K562 (cell line): Measurements from ENCODE around the gene MEF2D. TPM values are rescaled to one million over a fixed set of nuclear protein-coding genes. Genes with fewer than 3 reads are reported as not detected.

ENCODE experiments used
- ASH1L ChIP-seq: fragments of 450-650 bp; IDR thresholded peaks from 2 replicates; pipeline ENCODE4 v1.6.1; 2018; ENCODE audit warnings: borderline replicate concordance, mild to moderate bottlenecking, low read depth; ENCODE audit not compliant: partially characterized antibody
- CBFA2T2 ChIP-seq: fragments of 450-650 bp; conservative IDR thresholded peaks from 2 replicates; pipeline ENCODE4 v1.6.1; 2017; ENCODE audit warnings: mild to moderate bottlenecking
- CREB1 ChIP-seq, 2 experiments: sonication (generic) in 1 of 2; formaldehyde crosslinking in 1 of 2; IDR thresholded peaks; 2 replicates each; pipeline versions ENCODE4 v1.6.1 to v1.8.0; 2012 to 2022; ENCODE audit warnings: inconsistent platforms in 1 of 2, mild to moderate bottlenecking in 1 of 2, missing genetic modification reagents in 1 of 2, moderate library complexity in 1 of 2
- DACH1 ChIP-seq: fragments of 450-650 bp; IDR thresholded peaks from 2 replicates; pipeline ENCODE4 v1.6.1; 2018; ENCODE audit not compliant: partially characterized antibody
- ELF1 ChIP-seq: fragments of 200-800 bp; sonication (Bioruptor generic); IDR thresholded peaks from 2 replicates; pipeline ENCODE4 v1.6.1; 2016; ENCODE audit warnings: missing genetic modification characterization, missing compliant biosample characterization
- ERF ChIP-seq: fragments of 450-650 bp; formaldehyde crosslinking; IDR thresholded peaks from 2 replicates; pipeline ENCODE4 v1.4.0; 2020; ENCODE audit warnings: mild to moderate bottlenecking, mixed read lengths
- FOS ChIP-seq: IDR thresholded peaks from 3 replicates; pipeline ENCODE4 v1.6.1; 2011; ENCODE audit not compliant: insufficient read length; ENCODE audit errors: extremely low read depth
- HOXB6 ChIP-seq: fragments of 250-450 bp; sonication (Bioruptor Pico); IDR thresholded peaks from 2 replicates; pipeline ENCODE4 v1.5.1; 2022; ENCODE audit warnings: mild to moderate bottlenecking, borderline replicate concordance
- KLF13 ChIP-seq: fragments of 450-650 bp; IDR thresholded peaks from 2 replicates; pipeline ENCODE4 v1.6.1; 2016; ENCODE audit warnings: missing genetic modification characterization, low read depth, mild to moderate bottlenecking, missing compliant biosample characterization, moderate library complexity, borderline replicate concordance
- L3MBTL2 ChIP-seq: fragments of 450-650 bp; IDR thresholded peaks from 2 replicates; pipeline ENCODE4 v1.6.1; 2016; ENCODE audit warnings: mild to moderate bottlenecking, moderate library complexity
- MECOM ChIP-seq: fragments of 250-450 bp; sonication (Bioruptor Pico); IDR thresholded peaks from 2 replicates; pipeline ENCODE4 v1.8.0; 2022; ENCODE audit warnings: inconsistent platforms
- NR2C1 ChIP-seq, 2 experiments: fragments of 450-650 bp; IDR thresholded peaks; 2 replicates each; pipeline ENCODE4 v1.6.1; 2017; ENCODE audit warnings: mild to moderate bottlenecking in 2 of 2, antibody characterized with exemption in 1 of 2, inconsistent platforms in 1 of 2, missing compliant biosample characterization in 1 of 2, missing genetic modification characterization in 1 of 2
- PML ChIP-seq: IDR thresholded peaks from 2 replicates; pipeline ENCODE4 v1.6.1; 2012; ENCODE audit warnings: low read length, inconsistent platforms
- SAFB2 ChIP-seq: fragments of 200-400 bp; formaldehyde crosslinking; IDR thresholded peaks from 2 replicates; pipeline ENCODE4 v1.6.1; 2018; ENCODE audit warnings: borderline replicate concordance, low read length, low read depth, moderate library complexity; ENCODE audit not compliant: severe bottlenecking
- SMARCA4 ChIP-seq: fragments of 450-650 bp; IDR thresholded peaks from 2 replicates; pipeline ENCODE4 v1.6.1; 2016
- SP1 ChIP-seq: sonication (generic); formaldehyde crosslinking; IDR thresholded peaks from 2 replicates; pipeline ENCODE4 v1.8.1; 2022; ENCODE audit warnings: mild to moderate bottlenecking, missing genetic modification reagents
- TEAD1 ChIP-seq, 2 experiments: fragments of 450-650 bp in 1 of 2; sonication (generic) in 1 of 2; formaldehyde crosslinking; IDR thresholded peaks; 2 replicates each; pipeline versions ENCODE4 v1.4.0 to v1.8.0; 2020 to 2022; ENCODE audit warnings: mild to moderate bottlenecking in 2 of 2, missing genetic modification reagents in 1 of 2
- XRCC4 ChIP-seq: IDR thresholded peaks from one replicate; pipeline ENCODE4 v1.6.1; 2011; ENCODE audit not compliant: insufficient read depth, insufficient read length; ENCODE audit errors: extremely low read depth
- ZFP1 ChIP-seq: fragments of 450-650 bp; formaldehyde crosslinking; IDR thresholded peaks from 2 replicates; pipeline ENCODE4 v1.4.0; 2020; ENCODE audit warnings: mild to moderate bottlenecking, mixed read lengths
- ZNF57 ChIP-seq: fragments of 450-650 bp; formaldehyde crosslinking; IDR thresholded peaks from 2 replicates; pipeline ENCODE4 v1.4.0; 2020; ENCODE audit warnings: mild to moderate bottlenecking, moderate library complexity
- ZNF778 ChIP-seq: fragments of 450-650 bp; formaldehyde crosslinking; IDR thresholded peaks from 2 replicates; pipeline ENCODE4 v1.4.0; 2020; ENCODE audit warnings: mild to moderate bottlenecking, moderate library complexity
- polyA plus RNA-seq, 8 experiments: library from polyadenylated mRNA; depleted of rRNA in 4 of 8; stranded (reverse) in 5 of 8; unstranded in 3 of 8; fragments of >200 nt; fragmentation: Nextera tagmentation in 2 of 8; fragmentation: Illumina TruSeq in 1 of 8; extraction: Ambion mirVana in 2 of 8; extraction: Trizol in 1 of 8; gene quantifications; 2 replicates each; pipeline versions ENCODE4 v1.2.1 to v1.2.3, GENCODE V29; 2011 to 2014; ENCODE audit warnings: inconsistent platforms in 1 of 8, missing spikeins in 1 of 8
- total RNA-seq, 7 experiments: library from RNA; depleted of rRNA in 6 of 7; stranded (reverse); fragments of >200 nt in 6 of 7; fragmentation: Illumina TruSeq in 2 of 7; extraction: Trizol in 2 of 7; gene quantifications; 2 replicates each; pipeline versions ENCODE4 v1.2.1 to v1.2.3, GENCODE V29; 2011 to 2021; ENCODE audit warnings: low replicate concordance in 1 of 7
- TF ChIP-seq, protein P1 (sequence below): fragments of 250-450 bp; sonication (Bioruptor Pico); IDR thresholded peaks from 2 replicates; pipeline ENCODE4 v1.5.0; 2021
- TF ChIP-seq, protein P2 (sequence below): fragments of 450-650 bp; formaldehyde crosslinking; IDR thresholded peaks from 2 replicates; pipeline ENCODE4 v1.4.0; 2020; ENCODE audit warnings: mild to moderate bottlenecking, moderate library complexity
- TF ChIP-seq, protein P3 (sequence below): fragments of 250-450 bp; sonication (Bioruptor Pico); IDR thresholded peaks from 2 replicates; pipeline ENCODE4 v1.5.0; 2021; ENCODE audit warnings: mild to moderate bottlenecking, borderline replicate concordance

MEF2D gene
- total and polyA plus RNA-seq, 9 of the 15 experiments (the other 6 are each of a cell fraction or from before 2014, with no cell fraction given), result 0.10 to 19.5 (median 2.6) TPM

DNA sequence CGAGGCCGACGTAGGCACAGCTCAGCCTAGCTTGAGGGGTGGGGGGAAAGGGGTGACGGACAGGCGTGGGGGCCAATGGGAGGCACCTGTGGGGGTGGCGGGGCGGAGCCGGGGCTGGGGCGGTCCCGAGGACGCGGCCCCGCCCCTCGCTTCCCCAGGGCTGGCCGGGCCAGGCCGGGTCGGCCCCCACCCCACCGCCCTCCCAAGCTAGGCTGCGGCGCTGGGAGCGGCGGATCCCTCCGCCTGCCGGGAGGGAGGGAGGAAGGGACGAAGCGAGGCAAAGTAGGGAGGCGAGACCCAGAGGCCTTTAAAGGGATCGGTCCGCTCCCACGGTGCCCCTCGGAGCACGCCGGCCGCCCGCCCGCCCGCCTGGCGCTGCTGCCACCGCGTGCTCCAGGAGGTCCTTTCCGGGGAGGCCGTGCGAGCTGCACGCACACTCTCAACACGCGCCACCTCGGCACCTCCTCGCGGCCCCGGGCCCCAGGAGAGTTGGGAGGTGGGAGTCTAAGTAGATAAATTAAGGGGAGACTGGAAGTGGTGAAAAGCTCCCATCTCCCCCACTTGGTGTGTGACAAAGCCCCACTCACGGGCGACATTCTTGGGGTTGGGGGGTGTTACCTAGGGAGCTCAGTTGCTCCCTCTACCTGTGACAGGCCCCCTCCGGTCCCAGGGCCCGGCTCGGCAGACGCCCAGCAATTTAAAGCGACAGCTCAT, 375 bp upstream of the MEF2D start (continued):
- TF ChIP-seq KLF13 (peak; percentile 75), TEAD1 (CRISPR knock-in tag; IDR thresholded peaks at IDR 0.05) (peak; percentile 46 to 79; a peak in 1 of 4 replicates), ASH1L (no peak), PML (0 out of 2 replicates have a peak, but pooled peaks have one; percentile 31), SMARCA4 (no peak), ERF (CRISPR knock-in tag) (peak; percentile 84; the same call in 1 of the 2 replicates), CREB1 (IDR thresholded peaks at IDR 0.05) (peak; percentile 64), CREB1 (CRISPR knock-in tag; IDR thresholded peaks at IDR 0.05) (peak; percentile 72), L3MBTL2 (peak; percentile 97), FOS (peak; percentile 72), DACH1 (no peak), HOXB6 (CRISPR knock-in tag) (no peak), ZFP1 (CRISPR knock-in tag) (no peak), SAFB2 (no peak), CBFA2T2 (no peak; the same call in 1 of the 2 replicates), ZNF57 (CRISPR knock-in tag) (no peak; the same call in 1 of the 2 replicates), MECOM (CRISPR knock-in tag) (no peak; the same call in 1 of the 2 replicates), XRCC4 (no peak), ZNF778 (CRISPR knock-in tag) (no peak), NR2C1 (IDR thresholded peaks at IDR 0.05) (no peak), NR2C1 (tag; IDR thresholded peaks at IDR 0.05) (0 out of 2 replicates have a peak, but pooled peaks have one; percentile 13), SP1 (CRISPR knock-in tag) (peak; percentile 82), ELF1 (tag) (peak; percentile 39; the same call in 1 of the 2 replicates)
- TF ChIP-seq, protein P1, sequence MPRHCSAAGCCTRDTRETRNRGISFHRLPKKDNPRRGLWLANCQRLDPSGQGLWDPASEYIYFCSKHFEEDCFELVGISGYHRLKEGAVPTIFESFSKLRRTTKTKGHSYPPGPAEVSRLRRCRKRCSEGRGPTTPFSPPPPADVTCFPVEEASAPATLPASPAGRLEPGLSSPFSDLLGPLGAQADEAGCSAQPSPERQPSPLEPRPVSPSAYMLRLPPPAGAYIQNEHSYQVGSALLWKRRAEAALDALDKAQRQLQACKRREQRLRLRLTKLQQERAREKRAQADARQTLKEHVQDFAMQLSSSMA (CRISPR knock-in tag), result 0 out of 2 replicates have a peak, but pooled peaks have one; percentile 35
- TF ChIP-seq, protein P2, sequence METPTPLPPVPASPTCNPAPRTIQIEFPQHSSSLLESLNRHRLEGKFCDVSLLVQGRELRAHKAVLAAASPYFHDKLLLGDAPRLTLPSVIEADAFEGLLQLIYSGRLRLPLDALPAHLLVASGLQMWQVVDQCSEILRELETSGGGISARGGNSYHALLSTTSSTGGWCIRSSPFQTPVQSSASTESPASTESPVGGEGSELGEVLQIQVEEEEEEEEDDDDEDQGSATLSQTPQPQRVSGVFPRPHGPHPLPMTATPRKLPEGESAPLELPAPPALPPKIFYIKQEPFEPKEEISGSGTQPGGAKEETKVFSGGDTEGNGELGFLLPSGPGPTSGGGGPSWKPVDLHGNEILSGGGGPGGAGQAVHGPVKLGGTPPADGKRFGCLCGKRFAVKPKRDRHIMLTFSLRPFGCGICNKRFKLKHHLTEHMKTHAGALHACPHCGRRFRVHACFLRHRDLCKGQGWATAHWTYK, result peak; percentile 76
- TF ChIP-seq, protein P3, sequence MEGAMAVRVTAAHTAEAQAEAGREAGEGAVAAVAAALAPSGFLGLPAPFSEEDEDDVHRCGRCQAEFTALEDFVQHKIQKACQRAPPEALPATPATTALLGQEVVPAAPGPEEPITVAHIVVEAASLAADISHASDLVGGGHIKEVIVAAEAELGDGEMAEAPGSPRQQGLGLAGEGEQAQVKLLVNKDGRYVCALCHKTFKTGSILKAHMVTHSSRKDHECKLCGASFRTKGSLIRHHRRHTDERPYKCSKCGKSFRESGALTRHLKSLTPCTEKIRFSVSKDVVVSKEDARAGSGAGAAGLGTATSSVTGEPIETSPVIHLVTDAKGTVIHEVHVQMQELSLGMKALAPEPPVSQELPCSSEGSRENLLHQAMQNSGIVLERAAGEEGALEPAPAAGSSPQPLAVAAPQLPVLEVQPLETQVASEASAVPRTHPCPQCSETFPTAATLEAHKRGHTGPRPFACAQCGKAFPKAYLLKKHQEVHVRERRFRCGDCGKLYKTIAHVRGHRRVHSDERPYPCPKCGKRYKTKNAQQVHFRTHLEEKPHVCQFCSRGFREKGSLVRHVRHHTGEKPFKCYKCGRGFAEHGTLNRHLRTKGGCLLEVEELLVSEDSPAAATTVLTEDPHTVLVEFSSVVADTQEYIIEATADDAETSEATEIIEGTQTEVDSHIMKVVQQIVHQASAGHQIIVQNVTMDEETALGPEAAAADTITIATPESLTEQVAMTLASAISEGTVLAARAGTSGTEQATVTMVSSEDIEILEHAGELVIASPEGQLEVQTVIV (CRISPR knock-in tag), result no peak
